Embryonic facial prominence (tissue), 1 donor: ENCODE results near the gene CCDC183.
"Not testable (repeated sequence)": the region's sequence is repeated elsewhere in the genome, so short reads cannot be mapped to it uniquely, and the experiment has no call there.

ENCODE experiments used
- DNase-seq: peaks from one replicate; pipeline ENCODE4 v3.0.0-alpha.2; 2016; ENCODE audit errors: extremely low spot score

CCDC183 gene

DNA sequence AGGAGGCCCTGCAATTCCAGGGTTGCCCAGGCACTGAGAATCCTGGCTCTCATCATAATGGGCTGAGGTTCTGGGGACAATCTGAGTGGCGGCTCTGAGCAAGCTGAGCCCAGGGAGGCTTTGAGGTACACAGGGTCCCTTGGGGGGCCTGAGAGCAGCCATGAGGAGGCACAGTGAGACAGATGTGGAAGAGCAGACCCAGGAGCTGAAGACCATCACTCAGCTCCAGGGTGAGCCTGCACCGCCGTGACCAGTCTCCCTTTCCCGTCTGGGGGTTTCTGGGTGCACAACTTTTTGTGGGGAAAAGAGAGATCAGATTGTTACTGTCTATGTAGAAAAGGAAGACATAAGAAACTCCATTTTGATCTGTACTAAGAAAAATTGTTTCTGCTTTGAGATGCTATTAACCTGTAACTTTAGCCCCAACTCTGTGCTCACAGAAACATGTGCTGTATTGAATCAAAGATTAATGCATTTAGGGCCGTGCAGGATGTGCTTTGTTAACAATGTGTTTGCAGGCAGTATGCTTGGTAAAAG is at the start of gene CCDC183:
Gene CCDC183 (plus strand): TSS at position 101 of the 537 bp plus-strand sequence. CDS start 60 bp downstream, at position 161.
- no peak for DNase-seq

DNA sequence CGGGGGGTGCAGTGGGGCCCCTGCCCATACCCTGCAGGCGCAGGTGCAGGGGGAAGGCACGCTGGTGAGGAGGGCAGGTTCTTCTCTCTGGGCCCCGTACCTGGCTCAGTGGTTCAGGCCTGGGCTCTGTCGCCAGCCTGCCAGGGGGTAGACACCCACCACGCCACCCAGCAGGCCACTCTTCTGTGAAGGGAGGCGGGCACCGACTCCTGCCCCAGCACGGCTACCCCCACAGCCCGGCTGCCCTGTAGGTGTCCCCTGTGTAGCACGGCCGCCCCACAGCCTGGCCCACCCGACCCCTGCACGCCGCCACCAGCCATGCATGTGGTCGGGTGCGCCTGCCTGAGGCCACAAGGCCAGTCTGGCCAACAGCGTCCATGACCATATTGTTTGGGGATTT is 49.5 kb upstream of the CCDC183 start:
- no peak for DNase-seq

DNA sequence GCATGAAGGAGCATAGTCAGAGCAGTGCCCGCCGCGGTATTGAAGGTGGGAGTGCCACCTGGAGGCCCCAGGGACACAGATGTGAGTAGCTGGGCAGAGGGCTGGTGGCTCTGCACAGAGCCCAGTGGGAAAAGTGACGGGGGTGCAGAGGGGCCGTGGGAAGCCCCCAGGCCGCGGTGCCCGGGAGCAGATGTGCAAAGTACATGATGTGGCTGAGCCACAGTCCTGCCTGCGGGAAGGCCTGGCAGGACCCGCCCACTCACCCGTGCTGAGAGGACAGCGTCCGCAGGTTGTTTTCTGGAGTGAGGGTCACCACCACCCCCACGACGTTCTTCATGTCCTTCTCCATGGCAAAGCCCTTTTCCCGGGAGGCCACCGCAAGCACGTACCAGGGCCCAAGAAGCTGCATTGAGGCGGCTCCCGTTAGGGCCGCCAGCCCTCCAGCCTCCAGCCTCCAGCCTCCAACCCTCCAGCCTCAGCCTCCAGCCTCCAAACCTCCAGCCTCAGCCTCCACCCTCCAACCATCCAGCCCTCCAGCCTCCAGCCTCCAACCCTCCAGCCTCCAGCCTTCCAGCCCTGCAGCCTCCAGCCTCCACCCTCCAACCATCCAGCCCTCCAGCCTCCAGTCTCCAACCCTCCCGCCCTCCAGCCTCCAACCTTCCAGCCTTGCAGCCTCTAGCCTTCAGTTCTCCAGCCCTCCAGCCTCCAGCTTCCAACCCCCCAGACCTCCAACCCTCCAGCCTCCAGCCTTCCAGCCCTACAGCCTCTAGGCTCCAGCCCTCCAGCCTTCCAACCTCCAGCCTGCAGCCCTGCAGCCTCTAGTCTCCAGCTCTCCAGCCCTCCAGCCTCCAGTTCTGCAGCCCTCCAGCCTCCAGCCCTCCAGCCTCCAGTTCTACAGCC is 48.7 kb upstream of the CCDC183 start:
- DNase-seq, result no peak

DNA sequence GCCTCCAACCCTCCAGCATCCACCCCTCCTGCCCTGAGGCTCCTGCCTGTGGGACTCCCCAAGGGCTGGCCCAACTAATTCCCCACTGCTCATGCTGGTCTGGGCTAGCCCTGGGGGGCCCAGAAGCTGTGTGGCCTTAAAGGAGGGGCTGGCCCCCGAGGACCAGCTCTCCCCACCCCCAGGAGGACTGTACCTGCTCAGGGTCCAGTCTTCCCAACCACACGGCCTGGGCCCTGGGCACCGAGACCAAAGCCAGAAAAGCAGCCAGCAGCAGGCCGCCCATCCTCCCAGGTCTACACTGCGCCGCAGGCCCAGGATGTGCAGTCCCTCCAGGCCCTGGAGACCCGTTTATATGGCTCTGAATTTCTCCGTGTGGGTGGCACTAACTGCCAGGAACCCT is 47.9 kb upstream of the CCDC183 start, which contains the start of gene LCN6:
Gene LCN6 (minus strand): TSS at position 325 of the 400 bp plus-strand sequence. CDS start 42 bp downstream, at position 283.
- DNase-seq, result no peak

DNA sequence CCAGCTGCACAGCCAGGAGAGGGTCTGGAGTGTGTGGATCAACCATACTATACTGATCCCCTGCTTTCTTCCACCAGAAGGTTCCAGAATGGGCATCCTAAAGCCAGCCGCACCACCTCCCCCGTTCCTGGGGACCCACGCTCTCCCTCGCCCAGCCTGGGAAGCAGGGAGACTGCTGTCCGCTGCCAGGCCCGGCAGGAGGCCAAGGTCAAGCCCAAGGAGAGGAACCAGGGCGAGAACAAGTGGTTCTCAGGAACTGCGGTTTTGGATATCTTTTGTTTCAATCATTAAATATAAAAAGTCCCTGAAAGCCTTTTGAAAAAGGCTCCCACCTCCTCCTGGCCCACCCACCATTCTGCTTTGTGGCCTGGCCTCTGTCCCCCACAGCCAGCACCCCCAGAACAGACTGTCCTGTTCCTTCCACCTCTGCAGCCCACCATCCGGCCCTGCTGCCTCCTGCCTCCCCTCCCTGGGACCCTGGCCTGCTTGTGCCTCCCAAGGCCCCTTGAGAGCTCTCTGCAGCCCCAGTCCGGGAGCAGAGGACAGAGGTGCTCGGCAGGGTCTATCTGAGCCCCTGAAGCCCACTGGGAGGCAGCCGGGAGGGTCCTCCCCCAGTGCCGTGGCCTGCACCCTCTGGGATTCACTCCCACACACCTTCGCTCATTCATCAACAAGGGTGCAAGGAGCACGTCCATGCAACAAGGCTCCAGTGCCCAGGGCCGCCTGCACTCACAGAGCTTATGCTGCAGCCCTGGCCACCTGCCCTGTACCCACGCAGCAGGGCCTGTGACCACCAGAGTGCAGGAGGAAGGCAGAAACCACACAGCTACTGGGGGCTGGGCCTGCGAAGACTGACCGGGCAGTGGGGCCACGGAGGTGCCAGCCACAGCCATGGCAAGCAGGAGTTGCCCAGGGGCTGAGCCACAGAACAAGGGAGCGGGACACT is 47.2 kb upstream of the CCDC183 start:
- no peak for DNase-seq

DNA sequence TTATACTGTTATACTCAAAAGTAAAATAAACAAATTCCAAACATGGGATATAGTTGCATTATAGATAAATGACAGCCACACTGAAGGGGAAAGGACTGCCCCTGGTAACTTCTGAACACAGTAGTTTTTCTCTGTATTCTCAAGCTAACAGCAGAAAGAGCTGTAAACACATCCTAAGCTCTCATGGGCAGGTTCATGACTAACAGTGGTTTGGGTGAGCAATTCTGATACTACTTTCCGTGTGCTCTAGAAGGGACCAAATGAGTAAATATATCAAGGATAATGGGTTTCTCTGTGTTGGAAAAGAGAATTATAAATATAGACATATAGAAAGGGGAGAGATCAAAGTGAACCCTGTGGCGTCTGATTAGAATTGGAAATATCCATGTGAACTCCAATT is 45.6 kb upstream of the CCDC183 start:
- no peak for DNase-seq

DNA sequence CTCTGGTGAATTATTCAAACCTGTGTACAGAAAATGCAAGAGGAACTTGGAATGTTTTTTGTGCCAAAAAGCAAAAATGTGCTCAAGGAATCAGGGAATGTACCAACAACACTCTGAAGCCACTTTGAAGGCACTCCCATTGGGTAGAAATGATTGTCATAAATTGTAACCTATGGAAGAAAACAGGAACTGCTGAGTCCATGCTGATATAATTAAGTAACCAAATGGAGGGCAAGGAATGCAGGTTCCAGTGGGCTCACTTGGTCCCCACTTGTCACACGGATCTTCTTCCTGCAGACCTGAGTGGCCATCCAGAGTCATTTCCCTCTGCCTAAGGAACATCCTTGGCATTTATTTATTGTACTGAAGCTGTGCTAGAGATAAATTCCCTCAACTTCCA is 44.9 kb upstream of the CCDC183 start:
- no peak for DNase-seq

DNA sequence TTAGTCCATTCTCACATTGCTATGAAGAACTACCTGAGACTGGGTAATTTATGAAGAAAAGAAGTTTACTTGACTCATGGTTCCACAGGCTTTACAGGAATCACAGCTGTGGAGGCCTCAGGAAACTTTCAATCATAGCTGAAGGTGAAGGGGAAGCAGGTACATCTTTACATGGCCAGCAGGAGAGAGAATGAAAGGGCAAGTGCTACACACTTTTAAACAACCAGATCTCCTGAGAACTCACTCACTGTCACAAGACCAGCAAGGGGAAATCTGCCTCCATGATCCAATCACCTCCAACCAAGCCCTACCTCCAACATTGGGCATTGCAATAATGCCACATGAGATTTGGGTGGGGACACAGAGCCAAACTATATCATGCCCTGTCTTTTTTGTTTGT is 44.3 kb upstream of the CCDC183 start:
- DNase-seq, result no peak

DNA sequence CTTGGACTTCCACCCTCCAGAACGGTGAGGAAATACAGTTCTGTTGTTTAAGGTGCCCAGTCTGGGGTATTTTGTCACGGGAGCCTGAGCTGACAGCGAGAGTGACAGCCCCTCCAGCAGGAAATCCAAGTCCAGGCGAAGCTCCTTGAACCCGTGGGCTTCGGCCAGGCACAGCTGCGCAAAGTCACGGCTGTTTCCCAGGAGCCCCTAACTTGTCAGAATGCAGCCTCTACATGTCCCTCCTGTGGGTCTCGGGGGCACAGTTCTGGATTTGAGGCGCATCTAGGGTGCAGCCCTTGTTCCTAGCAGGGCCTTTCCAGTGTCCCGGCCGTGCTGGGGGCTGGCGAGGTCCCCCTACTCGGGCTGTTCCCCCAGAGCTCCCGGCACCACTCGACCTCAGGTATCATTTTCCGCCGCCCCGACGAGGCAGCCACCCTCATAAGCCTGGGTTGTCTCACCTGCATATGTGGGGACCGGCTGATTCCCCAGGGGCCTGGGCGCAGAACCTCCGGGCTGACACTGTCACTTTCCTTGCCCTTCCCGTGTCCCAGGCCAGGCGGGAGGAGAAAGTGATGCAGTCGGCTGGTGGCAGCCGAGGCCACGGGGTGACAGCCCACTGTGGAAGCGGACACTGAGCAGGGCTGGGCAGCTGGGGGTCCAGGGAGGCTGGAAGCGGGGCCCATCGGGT is 42.6 kb upstream of the CCDC183 start:
- no peak for DNase-seq

DNA sequence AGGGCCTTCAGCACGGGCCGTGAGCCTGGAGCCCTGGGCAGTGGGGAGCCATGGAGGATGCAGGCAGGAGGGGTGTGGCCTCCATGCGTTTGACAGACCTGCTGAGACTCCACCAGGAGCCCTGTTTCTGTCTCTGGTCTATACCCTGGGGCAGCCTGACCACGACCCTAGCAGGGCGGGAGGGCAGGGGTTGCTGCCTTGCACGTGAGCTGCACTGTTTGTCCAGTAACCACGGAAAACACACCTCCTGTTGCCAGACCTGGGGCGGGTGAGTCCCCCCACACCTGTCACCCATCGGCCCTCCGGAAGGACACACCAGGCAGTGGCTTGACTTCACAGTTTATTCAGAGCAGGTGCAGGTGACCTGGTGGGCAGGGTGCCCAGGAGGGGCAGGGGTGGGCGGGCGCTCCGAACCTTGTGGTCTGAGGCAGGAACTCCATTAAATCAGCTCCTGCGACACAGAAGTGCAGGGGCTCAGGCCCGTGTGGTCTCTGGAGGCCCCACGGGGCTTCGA is 42.0 kb upstream of the CCDC183 start:
- DNase-seq, result no peak

DNA sequence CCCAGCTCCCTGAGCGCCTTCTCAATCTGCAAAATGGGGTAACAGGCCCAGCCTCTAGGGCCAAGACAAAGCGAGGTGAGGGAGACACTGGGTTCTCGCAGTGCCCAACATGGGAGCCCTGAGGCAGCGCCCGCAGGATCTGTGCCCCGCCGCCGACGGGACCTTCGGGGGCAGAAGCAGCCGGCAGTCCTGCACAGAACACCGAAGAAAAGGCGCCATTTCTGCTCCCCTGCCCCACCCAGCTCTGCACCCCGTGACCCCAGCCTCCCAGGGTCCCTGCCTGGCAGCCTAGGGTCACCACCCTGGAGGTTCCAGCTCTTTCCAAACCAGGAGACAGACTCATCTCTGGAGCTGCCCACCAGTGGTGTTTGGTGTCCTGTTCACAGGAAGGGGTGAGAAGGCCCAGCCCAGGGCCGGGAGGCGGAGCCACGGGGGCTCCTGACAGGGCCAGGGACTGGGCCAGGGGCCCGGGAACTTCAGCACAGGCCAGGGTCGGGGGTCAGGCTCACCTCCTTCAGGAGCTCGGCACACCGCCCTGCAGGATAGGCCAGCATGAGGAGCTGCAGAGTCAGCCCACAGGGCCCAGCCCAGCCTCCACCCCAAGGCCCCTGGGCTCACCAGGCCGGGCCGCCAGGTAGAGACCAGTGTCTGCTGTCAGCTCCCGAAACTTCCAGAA is 41.4 kb upstream of the CCDC183 start:
- no peak for DNase-seq

DNA sequence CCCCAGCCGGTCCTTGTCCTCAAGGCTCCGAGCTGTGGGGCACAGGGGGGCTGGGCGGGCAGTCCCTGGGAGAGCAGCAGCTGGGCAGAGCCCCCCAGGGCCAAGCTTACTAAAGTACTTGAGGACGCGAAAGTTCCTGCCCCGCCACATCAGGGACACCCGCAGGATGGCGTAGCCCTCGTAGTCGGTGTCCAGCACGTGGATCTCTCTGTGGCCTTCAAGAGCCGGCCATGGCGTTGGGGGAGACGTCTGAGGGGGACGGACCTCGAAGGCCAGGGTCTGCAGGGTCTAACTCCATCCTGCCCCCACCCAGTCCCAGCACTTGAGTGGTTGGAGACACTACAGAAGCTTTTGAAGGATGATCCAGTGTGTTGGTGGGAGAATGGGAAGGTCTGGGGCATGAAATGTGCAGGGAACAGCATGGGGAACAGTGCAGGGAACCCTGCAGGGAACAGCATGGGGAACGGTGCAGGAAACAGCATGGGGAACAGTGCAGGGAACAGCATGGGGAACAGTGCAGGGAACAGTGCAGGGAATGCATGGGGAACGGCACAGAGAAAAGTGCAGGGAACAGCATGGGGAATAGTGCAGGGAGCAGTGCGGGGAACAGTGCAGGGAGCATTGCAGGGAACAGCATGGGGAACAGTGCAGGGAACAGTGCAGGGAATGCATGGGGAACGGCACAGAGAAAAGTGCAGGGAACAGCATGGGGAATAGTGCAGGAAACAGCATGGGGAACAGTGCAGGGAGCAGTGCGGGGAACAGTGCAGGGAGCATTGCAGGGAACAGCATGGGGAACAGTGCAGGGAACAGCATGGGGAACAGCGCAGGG is 40.6 kb upstream of the CCDC183 start:
- not testable (repeated sequence) for DNase-seq

DNA sequence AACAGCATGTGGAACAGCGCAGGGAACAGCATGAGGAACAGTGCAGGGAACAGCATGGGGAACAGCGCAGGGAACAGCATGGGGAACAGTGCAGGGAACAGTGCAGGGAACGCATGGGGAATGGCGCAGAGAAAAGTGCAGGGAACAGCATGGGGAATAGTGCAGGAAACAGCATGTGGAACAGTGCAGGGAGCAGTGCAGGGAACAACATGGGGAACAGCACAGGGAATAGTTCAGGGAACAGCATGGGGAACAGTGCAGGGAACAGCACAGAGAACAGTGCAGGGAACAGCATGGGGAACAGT is 40.1 kb upstream of the CCDC183 start:
- no peak for DNase-seq

DNA sequence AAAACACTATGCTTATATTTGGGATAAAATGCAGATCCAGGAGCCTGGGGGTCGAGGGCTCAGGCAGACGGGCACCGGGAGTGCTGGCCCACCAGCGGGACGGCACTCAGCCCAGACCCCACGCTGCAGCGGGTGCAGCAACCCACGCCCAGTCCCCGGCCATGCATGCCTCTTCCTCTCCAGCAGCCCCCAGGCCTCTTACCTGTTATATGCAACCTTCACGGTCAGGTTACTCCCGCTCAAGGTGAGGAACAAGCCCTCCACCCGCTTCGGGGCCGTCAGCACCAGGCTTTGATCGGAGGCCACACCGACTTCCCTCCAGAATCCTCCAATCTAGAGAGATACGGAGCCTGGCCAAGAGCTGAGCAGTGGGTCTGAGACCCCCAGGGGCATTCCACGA is 39.3 kb upstream of the CCDC183 start:
- DNase-seq, result no peak

DNA sequence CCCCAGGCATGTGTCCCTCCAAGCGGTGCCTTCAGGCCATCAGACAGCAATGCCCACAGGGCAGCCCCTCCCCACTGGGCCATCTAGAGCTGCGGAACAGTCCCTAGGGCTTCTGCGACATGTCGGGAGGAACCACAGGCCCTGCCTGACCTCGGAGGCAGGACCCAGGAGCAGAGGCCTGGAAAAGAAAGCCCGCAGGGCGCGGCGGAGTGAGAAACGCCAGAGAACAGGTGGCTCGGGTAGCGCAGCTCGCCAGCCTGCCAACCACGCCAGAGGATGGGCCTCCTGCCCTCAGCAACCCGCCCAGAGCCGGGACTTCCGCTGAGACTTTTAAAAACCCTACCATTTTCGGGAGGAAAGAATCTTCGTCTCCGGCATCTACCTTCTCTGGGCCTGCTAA is 38.8 kb upstream of the CCDC183 start:
- no peak for DNase-seq

DNA sequence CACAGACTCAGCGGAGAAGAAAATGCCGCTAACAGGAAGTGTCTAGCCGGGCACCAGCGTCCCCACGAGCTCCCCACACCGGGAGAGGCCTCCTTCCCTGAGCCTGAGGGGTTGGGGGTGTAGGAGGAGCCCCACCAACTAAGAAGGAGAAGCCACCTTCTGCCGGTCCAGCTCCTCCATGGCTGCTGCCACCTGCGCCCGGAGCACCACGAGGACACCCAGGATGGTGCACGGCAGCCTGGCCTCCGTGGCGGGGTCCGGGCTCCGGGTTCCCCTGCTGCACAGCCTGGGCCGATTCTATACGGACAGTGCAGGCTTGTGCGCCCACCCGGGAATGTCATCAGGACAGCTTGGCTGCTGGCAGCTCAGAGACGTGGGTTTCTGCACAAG is 38.4 kb upstream of the CCDC183 start:
- no peak for DNase-seq

DNA sequence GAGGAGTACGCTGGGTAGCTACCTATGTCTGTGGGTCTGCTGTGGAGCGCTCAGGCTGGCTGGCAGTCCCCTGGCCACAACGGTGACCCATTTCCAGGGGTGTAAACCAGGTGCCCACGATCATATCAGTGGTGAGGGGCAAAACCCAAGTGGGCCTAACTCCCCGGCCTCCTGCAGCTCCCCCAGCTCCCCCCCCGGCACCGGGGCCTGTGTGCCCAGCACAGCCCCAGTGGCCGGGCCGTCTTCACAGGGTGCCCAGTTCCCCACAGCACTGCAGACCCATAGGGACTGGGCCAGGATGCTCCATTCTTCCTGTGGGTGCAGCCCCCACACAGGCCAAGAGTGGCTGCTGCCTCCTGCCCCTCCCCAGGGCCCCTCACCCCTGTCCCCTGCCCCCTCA is 37.1 kb upstream of the CCDC183 start:
- no peak for DNase-seq

DNA sequence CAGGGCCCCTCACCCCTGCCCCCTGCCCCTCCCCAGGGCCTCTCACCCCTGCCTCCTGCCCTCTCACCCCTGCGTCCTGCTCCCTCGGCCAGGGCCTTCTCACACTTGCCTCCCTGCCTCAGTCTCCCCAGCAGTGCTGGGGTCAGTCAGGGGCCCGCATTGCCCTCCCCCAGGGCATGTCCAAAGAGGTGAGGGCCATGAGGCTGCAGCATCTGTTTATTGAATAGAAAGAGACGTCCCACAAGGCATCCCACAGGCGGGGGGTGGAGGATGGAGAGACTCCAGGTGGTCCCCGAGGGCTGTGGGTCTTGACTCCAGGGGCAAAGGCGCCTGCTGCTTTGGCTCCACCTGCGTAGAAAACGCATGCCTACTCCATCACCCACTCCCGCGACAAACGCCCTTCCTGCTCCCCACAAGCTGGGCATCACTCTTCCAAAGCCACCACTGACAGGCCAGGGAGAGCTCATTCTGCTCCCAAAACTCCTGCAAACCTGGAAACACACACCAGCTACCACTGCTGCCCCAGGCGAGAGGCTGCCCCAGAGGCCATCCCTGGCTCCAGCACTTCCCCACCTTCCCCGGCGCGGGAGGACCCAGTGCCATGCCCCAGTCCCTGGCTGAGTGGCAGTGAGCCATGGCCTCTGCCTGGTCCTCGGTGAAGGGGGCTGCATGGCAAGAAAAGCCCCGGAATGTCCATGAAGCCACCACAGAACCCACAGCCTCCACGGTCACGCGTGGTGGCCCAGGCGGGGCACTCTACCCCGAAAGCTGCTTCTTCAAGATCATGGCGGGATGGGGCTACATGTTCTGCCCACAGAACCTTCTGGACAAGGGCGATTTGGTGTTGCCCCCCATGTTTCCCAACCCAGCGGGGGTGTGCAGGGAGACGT is 36.5 kb upstream of the CCDC183 start:
- DNase-seq, result no peak

DNA sequence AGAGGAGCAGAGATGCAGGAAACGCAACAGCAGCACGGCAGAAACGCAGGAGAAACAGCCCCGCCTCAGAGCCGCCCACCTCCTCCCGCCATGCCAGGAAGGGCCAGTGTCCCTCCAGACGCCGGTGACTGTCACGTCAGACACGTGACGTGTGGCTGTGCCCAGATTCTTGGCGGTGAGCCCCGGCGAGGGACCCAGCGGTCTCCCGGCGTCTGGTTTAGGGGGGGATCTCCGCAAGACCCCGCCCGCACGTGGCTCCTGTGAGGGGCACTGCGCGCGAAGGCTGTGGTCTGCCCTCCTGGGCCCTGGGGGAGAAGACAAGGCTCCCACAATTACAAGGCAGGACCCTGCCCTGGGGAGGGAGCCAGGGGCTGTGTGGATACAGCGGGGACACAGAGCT is 35.7 kb upstream of the CCDC183 start:
- no peak for DNase-seq
